ENCODE measurements around the gene MYO15B. TPM values are rescaled to one million over a fixed set of nuclear protein-coding genes. Genes with fewer than 3 reads are reported as not detected.

MYO15B gene
- total and polyA plus RNA-seq, 2 donors (not counting 1 experiment from before 2014, with no cell fraction given), result 452 to 1,019 TPM

- 100% methylated on average over 3 of the region's 5 CpGs for WGBS (ENCODE audit: insufficient coverage)
- Histone ChIP-seq H4K20me1 (ENCODE audit: control insufficient read depth, insufficient read depth, low read length, poor library complexity, severe bottlenecking) (no peaks in the 10 kb centered on the region), H3K4me3 (ENCODE audit: control extremely low read depth in 1 of 5, extremely low read depth in 1 of 5, insufficient read depth in 1 of 5, low read depth in 2 of 5, low read length in 4 of 5) (no peak overlapping the region), H3K9ac (ENCODE audit: low read length) (no peak overlapping the region), H3K79me2 (ENCODE audit: control insufficient read depth, insufficient read depth, low read length) (no peaks in the 10 kb centered on the region), H3K4me2 (replicated peaks; ENCODE audit: low read depth, low read length, poor library complexity, severe bottlenecking) (no peak overlapping the region), H3K27me3 (replicated peaks in 1 of 4; ENCODE audit: control extremely low read depth in 1 of 4, control insufficient read depth in 3 of 4, insufficient read depth in 4 of 4, low read length in 3 of 4) (no peaks in the 10 kb centered on the region), H2AFZ (ENCODE audit: insufficient read depth, low read depth, low read length, poor library complexity, severe bottlenecking) (no peak overlapping the region), H3K4me1 (ENCODE audit: control insufficient read depth in 2 of 2, insufficient read depth in 2 of 2, low read length in 2 of 2) (peaks cover 9 to 12% of the 10 kb centered on the region in 2 donors), H3K36me3 (replicated peaks in 1 of 2; ENCODE audit: control extremely low read depth in 1 of 2, control insufficient read depth in 1 of 2, extremely low read depth in 1 of 2, insufficient read depth in 2 of 2, low read length in 1 of 2) (peaks cover 0 to 9% of the 10 kb centered on the region in 2 experiments), H3K9me3 (ENCODE audit: control extremely low read depth in 1 of 3, control insufficient read depth in 2 of 3, insufficient read depth in 1 of 3, low read length in 2 of 3) (no peaks in the 10 kb centered on the region), H3K27ac (ENCODE audit: low read length in 2 of 2) (no peak overlapping the region)
- CTCF ChIA-PET, result no interaction called here
- Mint-ChIP-seq H3K27me3 (no peaks in the 10 kb centered on the region), H3K4me3 (no peak overlapping the region), H3K27ac (no peak overlapping the region), H3K9me3 (ENCODE audit: insufficient read depth) (no peaks in the 10 kb centered on the region), H3K4me1 (peaks cover 13% of the 10 kb centered on the region)
- POLR2A ChIA-PET, result no interaction called here
- intact Hi-C loops (cut with micrococcal nuclease), result no loop called here
- ATAC-seq (ENCODE audit: low read depth), result no peak
- DNase-seq, result no peak
- TF ChIP-seq CTCF (IDR thresholded peaks at IDR 0.05), result no peak
- TF ChIP-seq EZH2 (IDR thresholded peaks at IDR 0.05; ENCODE audit: borderline replicate concordance, insufficient read depth, low read depth, low read length, poor library complexity, severe bottlenecking), result no peak
These were observed 25.5 kb upstream of the MYO15B start for GRCh38 chr17:75561927-75562603.

- Mint-ChIP-seq H3K4me3 (no peak overlapping the region), H3K27me3 (no peaks in the 10 kb centered on the region), H3K27ac (no peak overlapping the region), H3K4me1 (peaks cover 13% of the 10 kb centered on the region), H3K9me3 (ENCODE audit: insufficient read depth) (no peaks in the 10 kb centered on the region)
- TF ChIP-seq EZH2 (IDR thresholded peaks at IDR 0.05; ENCODE audit: borderline replicate concordance, insufficient read depth, low read depth, low read length, poor library complexity, severe bottlenecking), result no peak
- no peak for TF ChIP-seq CTCF (IDR thresholded peaks at IDR 0.05)
- DNase-seq, result no peak
- intact Hi-C loops (cut with micrococcal nuclease), result no loop called here
- ATAC-seq (ENCODE audit: low read depth), result no peak
- Histone ChIP-seq H3K27me3 (replicated peaks in 1 of 4; ENCODE audit: control extremely low read depth in 1 of 4, control insufficient read depth in 3 of 4, insufficient read depth in 4 of 4, low read length in 3 of 4) (no peaks in the 10 kb centered on the region), H3K9me3 (ENCODE audit: control extremely low read depth in 1 of 3, control insufficient read depth in 2 of 3, insufficient read depth in 1 of 3, low read length in 2 of 3) (no peaks in the 10 kb centered on the region), H3K9ac (ENCODE audit: low read length) (no peak overlapping the region), H2AFZ (ENCODE audit: insufficient read depth, low read depth, low read length, poor library complexity, severe bottlenecking) (no peak overlapping the region), H3K4me1 (ENCODE audit: control insufficient read depth in 2 of 2, insufficient read depth in 2 of 2, low read length in 2 of 2) (peaks cover 10 to 14% of the 10 kb centered on the region in 2 donors), H3K27ac (ENCODE audit: low read length in 2 of 2) (no peak overlapping the region), H4K20me1 (ENCODE audit: control insufficient read depth, insufficient read depth, low read length, poor library complexity, severe bottlenecking) (no peaks in the 10 kb centered on the region), H3K36me3 (replicated peaks in 1 of 2; ENCODE audit: control extremely low read depth in 1 of 2, control insufficient read depth in 1 of 2, extremely low read depth in 1 of 2, insufficient read depth in 2 of 2, low read length in 1 of 2) (peaks cover 0 to 9% of the 10 kb centered on the region in 2 experiments), H3K4me3 (ENCODE audit: control extremely low read depth in 1 of 5, extremely low read depth in 1 of 5, insufficient read depth in 1 of 5, low read depth in 2 of 5, low read length in 4 of 5) (no peak overlapping the region), H3K4me2 (replicated peaks; ENCODE audit: low read depth, low read length, poor library complexity, severe bottlenecking) (no peak overlapping the region), H3K79me2 (ENCODE audit: control insufficient read depth, insufficient read depth, low read length) (no peaks in the 10 kb centered on the region)
- POLR2A ChIA-PET, result no interaction called here
- WGBS (ENCODE audit: insufficient coverage), result 94% methylated on average over 28 of the region's 28 CpGs
- CTCF ChIA-PET, result no interaction called here
These were observed 24.4 kb upstream of the MYO15B start for GRCh38 chr17:75563063-75563758.
